GM18517 (cell line): ENCODE results near the gene CISD3.
"Not testable (repeated sequence)": the region's sequence is repeated elsewhere in the genome, so short reads cannot be mapped to it uniquely, and the experiment has no call there.

ENCODE experiments used
- ATAC-seq: cut with Tn5 transposase; IDR thresholded peaks from one replicate; pipeline ENCODE4 v1.9.1; 2021; ENCODE audit warnings: mild to moderate bottlenecking, moderate library complexity; ENCODE audit not compliant: unreplicated experiment

The CISD3 gene

DNA sequence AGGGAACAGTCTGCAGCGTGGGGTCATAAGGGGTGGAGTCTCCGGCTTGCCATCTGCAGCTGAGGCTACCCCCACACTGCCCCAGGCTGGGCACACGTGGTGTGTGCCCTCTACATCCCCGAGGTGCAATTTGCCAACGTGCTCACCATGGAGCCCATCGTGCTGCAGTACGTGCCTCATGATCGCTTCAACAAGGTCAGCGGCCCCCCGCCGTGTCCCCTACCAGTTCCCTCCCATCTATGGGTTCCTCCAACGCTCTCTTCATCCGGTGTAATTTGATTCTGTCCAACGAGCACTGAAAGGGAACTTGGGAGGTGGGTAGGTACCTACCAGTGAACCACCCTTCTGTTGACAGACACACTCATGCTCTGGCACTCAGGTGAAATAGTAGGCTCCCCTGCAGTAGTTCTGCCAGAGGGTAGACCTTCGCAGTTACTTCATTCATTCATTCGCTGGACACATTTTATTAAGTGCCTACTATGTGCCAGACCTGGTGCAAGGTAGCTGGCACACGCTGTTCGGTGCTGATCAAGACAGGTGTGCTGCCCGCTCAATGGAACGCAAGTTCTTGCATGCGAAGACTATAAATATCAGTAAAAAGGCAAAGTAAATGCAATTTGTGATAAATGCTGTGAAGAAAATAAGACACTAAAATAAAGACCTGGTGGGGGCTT, 22.3 kb upstream of the CISD3 start:
- no peak for ATAC-seq

GRCh38 chr17:38709104-38709820, 20.9 kb upstream of the CISD3 start:
- ATAC-seq: no peak

- ATAC-seq: no peak
These were observed 20.1 kb upstream of the CISD3 start for GRCh38 chr17:38709864-38710603.

DNA sequence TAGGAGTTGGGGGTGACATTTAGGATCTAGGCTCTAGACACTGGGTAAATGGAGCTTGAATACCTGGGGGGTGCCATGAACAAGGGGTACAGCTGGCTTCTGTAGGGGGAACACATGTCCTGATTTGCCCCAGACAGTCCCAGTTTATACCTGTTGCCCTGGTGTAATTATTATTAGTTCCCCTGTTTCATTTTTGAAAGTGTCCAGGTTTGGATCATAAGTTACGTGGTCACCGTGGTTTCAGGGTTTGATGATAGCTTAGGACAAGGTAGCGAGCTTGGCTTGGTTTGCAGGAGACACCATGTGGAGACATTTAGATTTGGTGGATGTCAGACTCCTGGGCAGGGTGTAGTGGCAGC, 19.6 kb upstream of the CISD3 start:
- ATAC-seq: no peak

GRCh38 chr17:38710985-38711384, 19.2 kb upstream of the CISD3 start:
- ATAC-seq: no peak

DNA sequence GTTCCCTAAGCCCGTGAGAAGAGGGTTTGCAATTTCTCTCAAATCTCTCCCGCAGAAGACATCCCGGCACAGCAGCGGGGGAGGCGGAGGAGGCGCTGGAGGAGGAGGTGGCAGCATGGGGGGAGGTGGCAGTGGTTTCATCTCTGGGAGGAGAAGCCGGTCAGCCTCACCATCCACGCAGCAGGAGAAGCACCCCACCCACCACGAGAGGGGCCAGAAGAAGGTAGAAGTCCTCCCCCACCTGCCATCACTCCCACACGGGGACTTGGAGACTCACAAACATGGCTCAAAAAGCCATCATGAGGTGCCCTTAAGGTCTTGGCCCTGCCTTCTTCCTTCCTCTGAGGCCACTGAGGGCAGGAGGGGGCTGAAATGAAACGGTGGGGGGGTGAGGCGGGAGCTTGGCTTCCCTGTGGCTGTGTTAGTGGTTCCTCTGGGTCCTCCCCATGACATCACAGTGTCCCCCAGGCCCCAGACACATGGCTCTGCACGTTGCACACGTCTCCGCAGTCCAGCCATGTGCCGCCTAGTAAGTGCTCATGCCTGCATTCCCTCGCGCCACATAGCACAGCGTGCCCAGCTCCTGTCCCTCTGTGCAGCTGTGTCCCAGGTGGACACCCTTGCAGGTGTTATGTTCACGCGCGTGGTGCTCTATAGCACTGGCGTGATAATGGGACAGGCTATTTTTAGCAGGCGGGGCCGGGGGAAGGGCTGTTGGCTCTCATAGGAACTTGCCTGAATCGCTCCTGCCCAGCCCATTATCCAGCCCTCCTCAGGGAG, 18.2 kb upstream of the CISD3 start:
- ATAC-seq: no peak

GRCh38 chr17:38712593-38712992, 17.5 kb upstream of the CISD3 start:
- ATAC-seq: no peak

- ATAC-seq: no peak
These were observed 16.6 kb upstream of the CISD3 start for GRCh38 chr17:38713456-38714075.

GRCh38 chr17:38715216-38715943, 14.8 kb upstream of the CISD3 start:
- no peak for ATAC-seq

DNA sequence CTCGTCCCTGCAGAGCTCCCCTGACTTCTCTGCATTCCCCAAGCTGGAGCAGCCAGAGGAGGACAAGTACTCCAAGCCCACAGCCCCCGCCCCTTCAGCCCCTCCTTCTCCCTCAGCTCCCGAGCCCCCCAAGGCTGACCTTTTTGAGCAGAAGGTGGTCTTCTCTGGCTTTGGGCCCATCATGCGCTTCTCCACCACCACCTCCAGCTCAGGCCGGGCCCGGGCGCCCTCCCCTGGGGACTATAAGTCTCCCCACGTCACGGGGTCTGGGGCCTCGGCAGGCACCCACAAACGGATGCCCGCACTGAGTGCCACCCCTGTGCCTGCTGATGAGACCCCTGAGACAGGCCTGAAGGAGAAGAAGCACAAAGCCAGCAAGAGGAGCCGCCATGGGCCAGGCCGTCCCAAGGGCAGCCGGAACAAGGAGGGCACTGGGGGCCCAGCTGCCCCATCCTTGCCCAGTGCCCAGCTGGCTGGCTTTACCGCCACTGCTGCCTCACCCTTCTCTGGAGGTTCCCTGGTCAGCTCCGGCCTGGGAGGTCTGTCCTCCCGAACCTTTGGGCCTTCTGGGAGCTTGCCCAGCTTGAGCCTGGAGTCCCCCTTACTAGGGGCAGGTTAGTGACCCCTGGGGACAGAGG, 13.7 kb upstream of the CISD3 start:
- no peak for ATAC-seq

GRCh38 chr17:38717139-38717745, 12.9 kb upstream of the CISD3 start:
- ATAC-seq: no peak

- ATAC-seq: no peak
These were observed 10.7 kb upstream of the CISD3 start for GRCh38 chr17:38719289-38719942.

GRCh38 chr17:38719943-38720641, 10.0 kb upstream of the CISD3 start:
- no peak for ATAC-seq

- ATAC-seq: no peak
These were observed 9.2 kb upstream of the CISD3 start for GRCh38 chr17:38720941-38721340.

DNA sequence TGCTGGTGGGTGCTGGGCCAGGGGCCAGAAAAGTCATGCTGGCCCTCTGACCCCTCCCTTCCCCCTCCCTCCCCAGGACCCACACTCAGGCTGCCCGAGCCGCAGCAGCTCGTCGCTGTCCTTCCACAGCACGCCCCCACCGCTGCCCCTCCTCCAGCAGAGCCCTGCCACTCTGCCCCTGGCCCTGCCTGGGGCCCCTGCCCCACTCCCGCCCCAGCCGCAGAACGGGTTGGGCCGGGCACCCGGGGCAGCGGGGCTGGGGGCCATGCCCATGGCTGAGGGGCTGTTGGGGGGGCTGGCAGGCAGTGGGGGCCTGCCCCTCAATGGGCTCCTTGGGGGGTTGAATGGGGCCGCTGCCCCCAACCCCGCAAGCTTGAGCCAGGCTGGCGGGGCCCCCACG, 8.3 kb upstream of the CISD3 start:
- no peak for ATAC-seq

DNA sequence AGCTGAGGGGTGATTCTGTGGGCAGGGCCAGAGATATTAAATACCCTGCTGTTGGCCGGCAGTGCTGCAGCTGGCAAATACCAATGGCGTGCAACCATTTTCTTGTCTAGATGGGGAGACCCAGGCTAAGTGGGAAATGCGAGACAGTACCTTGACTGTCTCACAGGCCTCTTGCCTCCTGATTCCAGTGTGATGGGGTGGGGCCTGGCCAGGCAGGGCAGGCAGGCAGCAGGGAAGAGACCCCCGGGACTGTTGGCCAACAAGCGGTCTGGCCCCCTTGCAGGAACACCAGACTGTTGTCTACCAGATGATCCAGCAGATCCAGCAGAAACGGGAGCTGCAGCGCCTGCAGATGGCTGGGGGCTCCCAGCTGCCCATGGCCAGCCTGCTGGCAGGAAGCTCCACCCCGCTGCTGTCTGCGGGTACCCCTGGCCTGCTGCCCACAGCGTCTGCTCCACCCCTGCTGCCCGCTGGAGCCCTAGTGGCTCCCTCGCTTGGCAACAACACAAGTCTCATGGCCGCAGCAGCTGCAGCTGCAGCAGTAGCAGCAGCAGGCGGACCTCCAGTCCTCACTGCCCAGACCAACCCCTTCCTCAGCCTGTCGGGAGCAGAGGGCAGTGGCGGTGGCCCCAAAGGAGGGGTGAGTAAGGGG, 5.7 kb upstream of the CISD3 start:
- no peak for ATAC-seq

GRCh38 chr17:38725066-38725465, 5.1 kb upstream of the CISD3 start:
- ATAC-seq: no peak

DNA sequence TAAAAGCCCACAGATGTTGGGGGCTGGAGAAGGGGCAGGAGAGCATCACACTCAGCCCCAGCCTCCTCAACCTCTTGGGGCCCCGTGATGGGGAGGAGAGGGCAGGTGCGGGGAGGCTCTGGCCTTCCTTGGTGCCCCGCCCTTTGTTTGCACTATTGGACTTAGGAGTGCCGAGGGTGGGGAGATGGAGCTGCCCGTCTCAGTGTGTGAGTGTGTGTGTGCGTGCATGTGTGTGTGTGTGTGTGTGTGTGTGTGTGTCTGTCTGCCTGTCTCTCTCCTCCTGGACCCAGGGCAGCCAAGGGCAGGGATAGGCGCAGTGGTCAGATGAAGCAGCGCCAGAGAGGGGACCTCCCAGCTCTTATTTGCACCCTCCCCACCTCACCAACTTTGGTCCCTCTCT, 4.0 kb upstream of the CISD3 start:
- not testable (repeated sequence) for ATAC-seq
